ENCODE measurements around the gene COG8.

Gene COG8

DNA sequence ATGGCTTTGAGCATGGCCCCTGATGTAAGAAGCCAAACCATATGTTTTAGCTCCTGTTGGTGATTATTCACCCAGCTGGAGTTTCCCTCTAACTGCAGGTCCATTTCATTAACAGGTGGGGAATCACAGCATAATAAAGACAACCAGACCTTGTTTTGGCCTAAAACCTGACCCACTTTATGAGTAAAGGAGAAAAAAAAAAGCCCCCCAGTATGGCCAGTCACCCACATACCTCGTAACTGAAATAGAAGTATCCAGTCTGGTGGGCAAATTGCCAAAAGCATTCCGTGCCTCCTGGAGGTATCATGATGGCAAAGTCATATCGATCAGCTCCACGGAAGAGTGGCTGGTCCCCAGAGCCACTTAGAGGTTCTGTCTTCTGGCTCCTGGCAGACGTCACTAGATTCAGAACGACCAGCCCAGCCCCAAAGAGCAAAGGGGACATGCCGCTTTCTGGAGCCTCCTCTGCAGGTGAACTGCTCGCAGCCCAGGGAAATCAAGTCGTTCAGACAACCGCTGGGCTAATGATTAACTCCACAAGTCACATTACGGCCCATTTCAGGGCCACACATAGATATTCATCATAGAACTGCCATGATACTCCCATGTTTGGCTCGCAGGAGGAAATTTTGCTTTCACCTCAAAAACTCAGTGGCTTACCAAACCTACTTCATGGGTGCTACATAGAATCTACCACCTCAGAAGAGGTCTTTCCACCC, 12.1 kb upstream of the COG8 start, which contains the start of gene TMED6:
Gene TMED6 (minus strand): TSS at position 478 of the 719 bp plus-strand sequence. CDS start 33 bp downstream, at position 445.
- TF ChIP-seq FOXP2 (optimal IDR thresholded peaks at IDR 0.05; ENCODE audit: borderline replicate concordance, extremely low read depth, extremely low read length, insufficient read depth), result no peak
- TF ChIP-seq SIN3A (IDR thresholded peaks at IDR 0.05; ENCODE audit: borderline replicate concordance, insufficient read depth, low read length), result no peak
- TF ChIP-seq, protein P1, sequence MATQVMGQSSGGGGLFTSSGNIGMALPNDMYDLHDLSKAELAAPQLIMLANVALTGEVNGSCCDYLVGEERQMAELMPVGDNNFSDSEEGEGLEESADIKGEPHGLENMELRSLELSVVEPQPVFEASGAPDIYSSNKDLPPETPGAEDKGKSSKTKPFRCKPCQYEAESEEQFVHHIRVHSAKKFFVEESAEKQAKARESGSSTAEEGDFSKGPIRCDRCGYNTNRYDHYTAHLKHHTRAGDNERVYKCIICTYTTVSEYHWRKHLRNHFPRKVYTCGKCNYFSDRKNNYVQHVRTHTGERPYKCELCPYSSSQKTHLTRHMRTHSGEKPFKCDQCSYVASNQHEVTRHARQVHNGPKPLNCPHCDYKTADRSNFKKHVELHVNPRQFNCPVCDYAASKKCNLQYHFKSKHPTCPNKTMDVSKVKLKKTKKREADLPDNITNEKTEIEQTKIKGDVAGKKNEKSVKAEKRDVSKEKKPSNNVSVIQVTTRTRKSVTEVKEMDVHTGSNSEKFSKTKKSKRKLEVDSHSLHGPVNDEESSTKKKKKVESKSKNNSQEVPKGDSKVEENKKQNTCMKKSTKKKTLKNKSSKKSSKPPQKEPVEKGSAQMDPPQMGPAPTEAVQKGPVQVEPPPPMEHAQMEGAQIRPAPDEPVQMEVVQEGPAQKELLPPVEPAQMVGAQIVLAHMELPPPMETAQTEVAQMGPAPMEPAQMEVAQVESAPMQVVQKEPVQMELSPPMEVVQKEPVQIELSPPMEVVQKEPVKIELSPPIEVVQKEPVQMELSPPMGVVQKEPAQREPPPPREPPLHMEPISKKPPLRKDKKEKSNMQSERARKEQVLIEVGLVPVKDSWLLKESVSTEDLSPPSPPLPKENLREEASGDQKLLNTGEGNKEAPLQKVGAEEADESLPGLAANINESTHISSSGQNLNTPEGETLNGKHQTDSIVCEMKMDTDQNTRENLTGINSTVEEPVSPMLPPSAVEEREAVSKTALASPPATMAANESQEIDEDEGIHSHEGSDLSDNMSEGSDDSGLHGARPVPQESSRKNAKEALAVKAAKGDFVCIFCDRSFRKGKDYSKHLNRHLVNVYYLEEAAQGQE (IDR thresholded peaks at IDR 0.05; ENCODE audit: insufficient read depth in 1 of 2, low read depth in 2 of 2, low read length in 2 of 2), result no peak
- TF ChIP-seq POLR2AphosphoS5 (IDR thresholded peaks at IDR 0.05; ENCODE audit: low read depth, low read length), result no peak
- TF ChIP-seq TAF1 (IDR thresholded peaks at IDR 0.05; ENCODE audit: borderline replicate concordance, insufficient read depth, low read length), result no peak

DNA sequence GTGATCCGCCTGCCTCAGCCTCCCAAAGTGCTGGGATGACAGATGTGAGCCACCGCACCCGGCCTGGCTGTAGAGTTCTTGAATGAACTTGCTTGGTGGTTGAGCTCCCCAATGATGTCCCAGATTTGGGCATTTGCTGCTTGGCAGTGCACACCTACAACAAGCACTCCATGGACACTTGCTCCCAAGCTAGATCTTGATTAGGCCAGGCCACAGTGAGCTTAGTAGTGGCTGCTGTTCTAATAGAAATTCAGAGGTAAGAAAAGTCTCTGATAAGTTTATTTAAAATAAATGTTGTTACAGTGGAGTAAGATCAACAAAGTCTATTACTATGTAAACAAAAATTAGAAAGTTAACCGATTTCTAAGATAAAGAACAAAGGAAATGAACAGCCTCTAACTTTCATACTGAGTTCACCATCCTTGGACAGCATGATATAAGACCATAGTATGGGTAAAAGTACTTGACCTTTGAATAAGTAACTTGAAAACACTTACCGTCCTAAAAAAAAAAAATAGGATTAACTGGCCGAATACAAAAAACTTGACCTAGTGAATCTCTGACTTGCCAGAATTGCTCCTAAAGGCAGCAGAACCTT, 11.3 kb upstream of the COG8 start:
- no peak for TF ChIP-seq POLR2AphosphoS5 (IDR thresholded peaks at IDR 0.05; ENCODE audit: low read depth, low read length)
- TF ChIP-seq SIN3A (IDR thresholded peaks at IDR 0.05; ENCODE audit: borderline replicate concordance, insufficient read depth, low read length), result no peak
- no peak for TF ChIP-seq FOXP2 (optimal IDR thresholded peaks at IDR 0.05; ENCODE audit: borderline replicate concordance, extremely low read depth, extremely low read length, insufficient read depth)

- TF ChIP-seq POLR2AphosphoS5 (IDR thresholded peaks at IDR 0.05; ENCODE audit: low read depth, low read length) (no peak), SIN3A (IDR thresholded peaks at IDR 0.05; ENCODE audit: borderline replicate concordance, insufficient read depth, low read length) (no peak), TAF1 (IDR thresholded peaks at IDR 0.05; ENCODE audit: borderline replicate concordance, insufficient read depth, low read length) (no peak), FOXP2 (optimal IDR thresholded peaks at IDR 0.05; ENCODE audit: borderline replicate concordance, extremely low read depth, extremely low read length, insufficient read depth) (no peak)
- TF ChIP-seq, protein P1 (IDR thresholded peaks at IDR 0.05; ENCODE audit: insufficient read depth in 1 of 2, low read depth in 2 of 2, low read length in 2 of 2), result no peak
Measured at GRCh38 chr16:69349536-69349935, 10.2 kb upstream of the COG8 start.

DNA sequence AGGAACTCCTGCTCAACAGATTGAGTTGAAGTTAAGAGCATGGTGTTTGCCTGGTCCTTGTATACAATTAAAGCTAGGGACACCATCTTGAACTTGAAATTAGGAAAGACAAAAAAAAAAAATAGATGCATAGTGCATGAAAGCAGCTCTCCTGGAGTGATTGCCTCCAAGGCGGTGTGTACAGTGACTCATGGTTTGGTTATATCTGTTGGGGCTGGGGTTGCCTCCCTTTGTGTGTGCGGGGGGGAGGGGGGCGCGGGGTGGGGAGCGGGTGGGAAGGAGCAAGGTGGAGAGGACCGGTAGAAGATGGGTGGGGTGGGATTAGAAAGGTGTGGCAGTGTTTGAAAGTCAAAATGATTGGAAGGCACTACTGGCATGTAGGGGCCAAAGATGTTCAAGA, 8.9 kb upstream of the COG8 start:
- no peak for TF ChIP-seq FOXP2 (optimal IDR thresholded peaks at IDR 0.05; ENCODE audit: borderline replicate concordance, extremely low read depth, extremely low read length, insufficient read depth)
- TF ChIP-seq TAF1 (IDR thresholded peaks at IDR 0.05; ENCODE audit: borderline replicate concordance, insufficient read depth, low read length), result no peak
- no peak for TF ChIP-seq SIN3A (IDR thresholded peaks at IDR 0.05; ENCODE audit: borderline replicate concordance, insufficient read depth, low read length)
- TF ChIP-seq, protein P1 (IDR thresholded peaks at IDR 0.05; ENCODE audit: insufficient read depth in 1 of 2, low read depth in 2 of 2, low read length in 2 of 2), result no peak
- TF ChIP-seq POLR2AphosphoS5 (IDR thresholded peaks at IDR 0.05; ENCODE audit: low read depth, low read length), result no peak

DNA sequence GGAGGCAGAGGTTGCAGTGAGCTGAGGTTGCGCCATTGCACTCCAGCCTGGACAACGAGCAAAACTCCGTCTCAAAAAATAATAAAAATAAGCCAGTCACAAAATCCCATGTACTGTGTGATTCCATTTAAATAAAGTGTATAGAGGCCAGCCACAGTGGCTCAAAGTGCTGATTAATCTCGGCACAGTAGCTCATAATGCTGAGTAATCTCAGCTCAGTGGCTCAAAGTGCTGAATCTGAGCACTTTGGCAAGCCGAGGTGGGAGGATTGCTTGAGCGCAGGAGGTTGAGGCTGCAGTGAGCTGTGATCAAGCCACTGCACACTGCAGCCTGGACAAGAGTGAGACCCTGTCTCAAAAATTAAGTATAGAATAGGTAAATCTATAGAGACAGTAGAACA, 7.3 kb upstream of the COG8 start:
- TF ChIP-seq, protein P1 (IDR thresholded peaks at IDR 0.05; ENCODE audit: insufficient read depth in 1 of 2, low read depth in 2 of 2, low read length in 2 of 2), result no peak
- TF ChIP-seq SIN3A (IDR thresholded peaks at IDR 0.05; ENCODE audit: borderline replicate concordance, insufficient read depth, low read length) (no peak), TAF1 (IDR thresholded peaks at IDR 0.05; ENCODE audit: borderline replicate concordance, insufficient read depth, low read length) (no peak), FOXP2 (optimal IDR thresholded peaks at IDR 0.05; ENCODE audit: borderline replicate concordance, extremely low read depth, extremely low read length, insufficient read depth) (no peak), POLR2AphosphoS5 (IDR thresholded peaks at IDR 0.05; ENCODE audit: low read depth, low read length) (no peak)
